GM18507 (cell line): ENCODE data around the gene KLHDC9.

Experiments
- DNase-seq: peaks from one replicate; pipeline ENCODE4 v3.0.0; 2011; ENCODE audit warnings: low read depth; ENCODE audit not compliant: insufficient read length; ENCODE audit errors: extremely low spot score
- FAIRE-seq: peaks from 2 replicates; lab custom pipeline; 2011; peaks lifted over from hg19 to GRCh38; lab: Jason Lieb, UNC

KLHDC9 gene

GRCh38 chr1:161074676-161075368, 23.3 kb upstream of the KLHDC9 start:
- no peak for DNase-seq
- no peak for FAIRE-seq

GRCh38 chr1:161076410-161076809, 21.8 kb upstream of the KLHDC9 start:
- no peak for FAIRE-seq
- no peak for DNase-seq

GRCh38 chr1:161077426-161077825, 20.7 kb upstream of the KLHDC9 start:
- FAIRE-seq (no peak), DNase-seq (no peak)

GRCh38 chr1:161079436-161080110, 18.6 kb upstream of the KLHDC9 start:
- DNase-seq, result no peak

GRCh38 chr1:161080441-161081405, 17.4 kb upstream of the KLHDC9 start:
- FAIRE-seq (no peak), DNase-seq (no peak)

More at GRCh38 chr1:161079436-161080110, 18.6 kb upstream of the KLHDC9 start:
- no peak for FAIRE-seq

- DNase-seq, result no peak
Measured at GRCh38 chr1:161081519-161081918, 16.6 kb upstream of the KLHDC9 start.

GRCh38 chr1:161082483-161082882, 15.7 kb upstream of the KLHDC9 start:
- DNase-seq, result no peak
- FAIRE-seq, result no peak

More at GRCh38 chr1:161081519-161081918, 16.6 kb upstream of the KLHDC9 start:
- FAIRE-seq, result no peak

- no peak for FAIRE-seq
- DNase-seq, result no peak
Measured at GRCh38 chr1:161082996-161083747, 15.0 kb upstream of the KLHDC9 start.

- no peak for FAIRE-seq
Measured at GRCh38 chr1:161083748-161084596, 14.2 kb upstream of the KLHDC9 start.

GRCh38 chr1:161084597-161084988, 13.6 kb upstream of the KLHDC9 start:
- DNase-seq, result no peak
- no peak for FAIRE-seq

More at GRCh38 chr1:161083748-161084596, 14.2 kb upstream of the KLHDC9 start:
- no peak for DNase-seq

- DNase-seq (no peak), FAIRE-seq (no peak)
Measured at GRCh38 chr1:161085165-161085564, 13.0 kb upstream of the KLHDC9 start.

GRCh38 chr1:161086457-161086856, 11.7 kb upstream of the KLHDC9 start:
- DNase-seq (no peak), FAIRE-seq (no peak)

GRCh38 chr1:161088587-161089110, 9.5 kb upstream of the KLHDC9 start:
- FAIRE-seq, result no peak
- DNase-seq, result no peak

- FAIRE-seq (no peak), DNase-seq (no peak)
Measured at GRCh38 chr1:161089251-161089924, 8.8 kb upstream of the KLHDC9 start, which contains the start of gene NECTIN4. TSS of gene NECTIN4 (minus strand) at chr1:161089558. CDS start at chr1:161089296, 262 bp downstream.

- DNase-seq (no peak), FAIRE-seq (no peak)
Measured at GRCh38 chr1:161089938-161090337, 8.2 kb upstream of the KLHDC9 start.

- DNase-seq, result no peak
- FAIRE-seq, result no peak
Measured at GRCh38 chr1:161090617-161091016, 7.5 kb upstream of the KLHDC9 start.

GRCh38 chr1:161091093-161091492, 7.1 kb upstream of the KLHDC9 start:
- DNase-seq (no peak), FAIRE-seq (no peak)
